Glutamatergic neuron (in vitro differentiated cells): ENCODE measurements around the gene SRPK3. TPM values are rescaled to one million over a fixed set of nuclear protein-coding genes. Genes with fewer than 3 reads are reported as not detected.
"Not testable (repeated sequence)": the region's sequence is repeated elsewhere in the genome, so short reads cannot be mapped to it uniquely, and the experiment has no call there.

Source experiments
- DNase-seq: peaks from one replicate; pipeline ENCODE4 v3.0.0; 2022
- H3K27ac Mint-ChIP-seq: one replicate; pipeline ENCODE4 v1.8.0; 2020; ENCODE audit warnings: mild to moderate bottlenecking, mixed read lengths, inconsistent platforms; ENCODE audit not compliant: unreplicated experiment
- H3K27me3 Mint-ChIP-seq: one replicate; pipeline ENCODE4 v1.8.0; 2020; ENCODE audit warnings: mild to moderate bottlenecking, moderate library complexity, mixed read lengths, inconsistent platforms; ENCODE audit not compliant: unreplicated experiment
- H3K36me3 Mint-ChIP-seq: one replicate; pipeline ENCODE4 v1.8.0; 2020; ENCODE audit warnings: mild to moderate bottlenecking, mixed read lengths, inconsistent platforms; ENCODE audit not compliant: unreplicated experiment
- H3K4me1 Mint-ChIP-seq: one replicate; pipeline ENCODE4 v1.8.0; 2020; ENCODE audit warnings: mild to moderate bottlenecking, low read depth, mixed read lengths, inconsistent platforms; ENCODE audit not compliant: unreplicated experiment
- H3K4me3 Mint-ChIP-seq: one replicate; pipeline ENCODE4 v1.8.0; 2020; ENCODE audit warnings: mild to moderate bottlenecking, mixed read lengths, inconsistent platforms; ENCODE audit not compliant: unreplicated experiment
- H3K9me3 Mint-ChIP-seq: one replicate; pipeline ENCODE4 v1.8.0; 2020; ENCODE audit warnings: mild to moderate bottlenecking, moderate library complexity, mixed read lengths, inconsistent platforms; ENCODE audit not compliant: unreplicated experiment
- CTCF ChIP-seq: fragments of 200-600 bp; sonication (generic); IDR thresholded peaks from one replicate; pipeline ENCODE4 v1.5.0; 2021; ENCODE audit not compliant: partially characterized antibody, unreplicated experiment
- total RNA-seq: library from RNA; stranded (reverse); fragmentation: NEBNext Ultra II Directional; extraction: Animal tissue kit (Norgen Biotek cat#: 25700); gene quantifications from one replicate; pipeline ENCODE4 v1.2.1, GENCODE V29; 2021; ENCODE audit not compliant: unreplicated experiment

Gene SRPK3
- total RNA-seq, 1 donor from 2014 or later: not detected

GRCh38 chrX:153738056-153738605 lies 42.7 kb upstream of the SRPK3 start:
- peaks cover 6% of the 10 kb centered on the region for H3K36me3 Mint-ChIP-seq
- H3K9me3 Mint-ChIP-seq: no peaks in the 10 kb centered on the region
- DNase-seq: no peak
- peaks cover 3% of the 10 kb centered on the region for H3K4me1 Mint-ChIP-seq
- TF ChIP-seq CTCF: no peak
- peaks cover 5% of the 10 kb centered on the region for H3K27me3 Mint-ChIP-seq
- H3K4me3 Mint-ChIP-seq: no peak overlapping the region
- H3K27ac Mint-ChIP-seq: no peak overlapping the region

GRCh38 chrX:153739754-153740486 lies 40.9 kb upstream of the SRPK3 start:
- peaks cover 6% of the 10 kb centered on the region for H3K36me3 Mint-ChIP-seq
- no peaks in the 10 kb centered on the region for H3K9me3 Mint-ChIP-seq
- H3K27ac Mint-ChIP-seq: no peak overlapping the region
- peaks cover 4% of the 10 kb centered on the region for H3K4me1 Mint-ChIP-seq
- peaks cover 3% of the 10 kb centered on the region for H3K27me3 Mint-ChIP-seq
- TF ChIP-seq CTCF: no peak
- DNase-seq: no peak
- H3K4me3 Mint-ChIP-seq: no peak overlapping the region

- H3K27me3 Mint-ChIP-seq: peaks cover under 1% of the 10 kb centered on the region
- H3K4me1 Mint-ChIP-seq: peaks cover 4% of the 10 kb centered on the region
- peak; percentile 52 for DNase-seq
- H3K27ac Mint-ChIP-seq: peak overlapping the region; percentile 28
- peaks cover under 1% of the 10 kb centered on the region for H3K36me3 Mint-ChIP-seq
- no peak for TF ChIP-seq CTCF
- no peak overlapping the region for H3K4me3 Mint-ChIP-seq
- H3K9me3 Mint-ChIP-seq: peaks cover 2% of the 10 kb centered on the region
Measured at GRCh38 chrX:153740631-153741222, 40.1 kb upstream of the SRPK3 start.

GRCh38 chrX:153741446-153741845 lies 39.4 kb upstream of the SRPK3 start:
- no peak overlapping the region for H3K27ac Mint-ChIP-seq
- DNase-seq: no peak
- H3K27me3 Mint-ChIP-seq: no peaks in the 10 kb centered on the region
- no peak overlapping the region for H3K4me3 Mint-ChIP-seq
- H3K4me1 Mint-ChIP-seq: peaks cover 4% of the 10 kb centered on the region
- TF ChIP-seq CTCF: no peak
- H3K9me3 Mint-ChIP-seq: peaks cover 2% of the 10 kb centered on the region
- H3K36me3 Mint-ChIP-seq: no peaks in the 10 kb centered on the region

- not testable (repeated sequence) for H3K27me3 Mint-ChIP-seq, H3K4me3 Mint-ChIP-seq, DNase-seq, H3K9me3 Mint-ChIP-seq, H3K36me3 Mint-ChIP-seq, H3K4me1 Mint-ChIP-seq, H3K27ac Mint-ChIP-seq
Measured at GRCh38 chrX:153742111-153742510, 38.7 kb upstream of the SRPK3 start.

GRCh38 chrX:153742796-153743467 lies 37.9 kb upstream of the SRPK3 start:
- H3K4me1 Mint-ChIP-seq, H3K27me3 Mint-ChIP-seq, H3K4me3 Mint-ChIP-seq, H3K36me3 Mint-ChIP-seq, DNase-seq, H3K9me3 Mint-ChIP-seq, H3K27ac Mint-ChIP-seq: not testable (repeated sequence)

- not testable (repeated sequence) for H3K27ac Mint-ChIP-seq, H3K36me3 Mint-ChIP-seq, H3K4me3 Mint-ChIP-seq, H3K27me3 Mint-ChIP-seq, H3K9me3 Mint-ChIP-seq, DNase-seq, H3K4me1 Mint-ChIP-seq
Measured at GRCh38 chrX:153743468-153744209, 37.2 kb upstream of the SRPK3 start.
